Renal cortex interstitium (tissue), 11 donors: ENCODE data around the gene ROR1. TPM values are rescaled to one million over a fixed set of nuclear protein-coding genes. Genes with fewer than 3 reads are reported as not detected.

ENCODE experiments used
- DNase-seq, 11 donors: peaks; one replicate each; pipeline ENCODE4 v3.0.0-alpha.2; 2013; ENCODE audit warnings: low read depth in 9 of 11, low spot score in 4 of 11; ENCODE audit errors: extremely low read depth in 1 of 11
- polyA plus RNA-seq, 3 donors: library from polyadenylated mRNA; unstranded; fragments of 120-200 nt; gene quantifications; one replicate each; pipeline ENCODE4 v1.2.1, GENCODE V29; 2013; ENCODE audit not compliant: insufficient read length in 3 of 3

ROR1 gene
- polyA plus RNA-seq, 3 donors: 31.0 to 35.7 (median 32.8) TPM

DNA sequence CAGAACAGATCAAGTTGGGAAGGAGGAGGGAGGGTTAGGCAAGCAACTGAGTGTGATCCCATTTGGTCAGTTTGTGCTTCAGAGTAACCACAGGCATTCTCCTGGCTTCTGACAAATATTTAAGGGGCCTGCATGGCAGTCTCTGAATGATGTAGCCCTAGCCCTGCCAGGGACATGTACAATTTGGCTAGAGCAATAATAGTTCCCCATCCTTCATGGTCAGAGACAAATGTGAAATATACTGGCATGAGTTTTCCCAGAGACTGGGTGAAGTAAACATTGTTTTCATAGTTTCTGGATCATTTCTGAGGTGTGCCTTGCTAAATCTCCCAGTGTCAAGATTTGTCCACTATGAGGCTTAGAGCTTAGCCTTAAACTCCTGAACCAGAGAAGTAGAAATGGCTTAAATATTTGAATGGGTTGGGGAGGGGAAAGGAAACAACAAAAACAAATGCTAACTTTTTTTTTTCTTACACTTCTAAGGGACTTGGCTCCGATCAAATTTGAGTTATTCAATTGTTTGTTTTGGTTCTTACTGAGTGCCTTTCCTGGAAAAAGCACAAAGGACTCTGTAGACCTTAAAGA, 387.6 kb downstream of the ROR1 start:
- no peak for DNase-seq

DNA sequence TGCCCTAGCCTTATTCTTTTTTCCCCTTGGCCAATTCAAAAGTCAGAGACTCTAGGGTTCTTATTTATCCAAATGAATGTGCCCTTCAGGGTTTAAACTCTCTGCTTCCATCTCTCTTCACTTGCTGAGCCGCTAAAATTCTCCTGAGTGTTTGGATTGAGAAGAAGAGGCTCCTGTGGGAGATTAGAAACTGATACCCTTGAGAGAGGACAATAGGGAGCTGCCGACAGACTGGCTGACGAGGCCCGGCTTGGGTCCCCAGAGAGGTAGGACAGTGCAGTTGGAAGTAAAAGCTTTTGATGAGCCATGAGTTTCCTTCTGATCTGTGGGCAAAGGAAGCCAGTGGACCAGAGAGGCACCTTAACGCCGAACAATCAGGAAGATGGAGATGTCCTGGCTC, 388.3 kb downstream of the ROR1 start:
- no peak for DNase-seq

DNA sequence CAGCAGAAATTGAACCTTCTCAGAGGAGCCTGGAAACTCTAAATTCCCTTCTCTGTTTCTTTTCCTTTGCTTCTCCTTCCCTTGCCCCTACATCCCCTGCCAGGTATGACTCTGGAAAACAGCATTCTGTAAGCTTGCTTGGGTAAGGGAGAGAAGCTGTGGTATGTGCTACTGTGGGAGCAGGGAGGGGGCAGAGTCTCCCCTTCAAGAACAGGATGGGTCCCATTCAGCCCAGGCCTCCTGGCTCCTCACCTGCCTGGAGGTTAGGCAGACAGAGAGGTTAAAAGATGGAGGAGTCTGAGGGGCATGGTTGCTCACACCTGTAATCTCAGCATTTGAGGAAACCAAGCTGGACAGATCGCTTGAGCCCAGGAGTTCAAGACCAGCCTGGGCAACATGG, 389.0 kb downstream of the ROR1 start:
- no peak for DNase-seq

DNA sequence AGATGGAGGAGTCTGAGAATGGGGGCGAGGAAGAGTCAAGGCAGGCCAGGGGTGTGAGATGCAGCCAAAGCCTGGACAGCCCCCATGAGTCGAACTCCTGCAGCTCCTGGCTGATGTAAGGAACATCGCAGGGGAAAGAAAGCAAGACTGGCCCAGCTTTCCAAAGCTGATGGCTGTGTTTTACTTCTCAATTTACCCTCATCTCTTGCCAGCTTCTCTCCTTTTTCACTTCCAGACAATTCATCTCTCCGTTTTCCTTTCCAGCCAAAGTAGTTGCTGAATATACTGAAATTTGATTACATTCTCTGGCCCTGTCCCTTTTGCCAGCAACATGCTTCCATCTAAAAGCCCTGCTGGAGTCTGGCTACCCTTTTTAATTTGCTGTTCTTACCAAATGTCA, 389.6 kb downstream of the ROR1 start:
- no peak for DNase-seq

DNA sequence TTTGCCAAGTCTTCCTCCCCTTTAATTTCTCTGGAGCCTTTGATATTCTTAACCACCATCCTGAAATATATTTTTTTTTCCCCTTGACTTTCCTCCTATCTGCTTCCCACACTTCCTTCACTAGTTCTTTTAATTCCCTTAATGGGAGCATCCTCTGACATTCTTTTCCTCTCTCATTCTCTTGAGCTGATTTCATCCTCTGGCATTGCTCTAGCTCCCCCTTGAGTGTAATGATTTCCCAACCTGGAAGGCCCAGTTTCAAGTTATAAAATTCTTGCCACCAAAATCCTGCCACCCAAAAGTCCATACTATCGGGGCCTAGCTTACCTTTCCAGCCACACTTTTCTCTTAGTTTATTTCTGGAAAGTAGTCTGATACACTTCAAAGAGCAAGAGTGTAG, 390.2 kb downstream of the ROR1 start:
- DNase-seq: no peak

DNA sequence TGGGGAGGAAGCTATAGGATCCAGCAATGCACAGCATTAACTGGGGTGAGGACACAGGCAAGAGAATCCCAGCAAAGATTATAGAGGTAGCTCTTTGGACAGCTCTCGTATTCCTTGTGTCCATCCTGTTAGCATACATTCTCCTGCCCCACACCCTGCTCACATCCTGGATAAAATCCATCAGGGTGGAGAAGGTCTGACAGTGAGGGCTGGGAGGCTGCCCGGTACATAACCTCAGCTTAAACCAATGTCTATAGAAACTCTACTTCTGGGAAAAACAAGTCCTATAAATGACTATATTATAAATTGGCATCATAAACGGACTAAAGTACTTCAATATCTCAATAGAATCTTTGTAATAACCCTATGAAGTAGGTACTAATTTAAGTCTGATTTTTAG, 392.8 kb downstream of the ROR1 start:
- DNase-seq: no peak

- DNase-seq: no peak
Observed at GRCh38 chr1:64167176-64167575, 393.4 kb downstream of the ROR1 start.

DNA sequence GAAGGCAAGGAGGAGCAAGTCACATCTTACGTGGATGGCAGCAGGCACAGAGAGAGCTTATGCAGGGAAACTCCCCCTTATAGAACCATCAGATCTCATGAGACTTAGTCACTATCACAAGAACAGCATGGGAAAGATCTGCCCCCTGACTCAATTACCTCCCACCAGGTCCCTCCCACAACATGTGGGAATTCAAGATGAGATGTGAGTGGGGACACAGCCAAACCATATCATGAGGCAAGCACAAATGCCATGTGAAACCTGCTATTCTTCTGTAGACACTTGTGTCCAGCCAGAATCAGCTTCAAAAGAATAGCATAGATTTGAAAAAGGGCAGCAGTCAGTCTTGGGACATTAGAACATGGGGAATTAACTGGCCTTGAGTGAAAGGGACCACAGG, 397.4 kb downstream of the ROR1 start:
- DNase-seq: no peak

DNA sequence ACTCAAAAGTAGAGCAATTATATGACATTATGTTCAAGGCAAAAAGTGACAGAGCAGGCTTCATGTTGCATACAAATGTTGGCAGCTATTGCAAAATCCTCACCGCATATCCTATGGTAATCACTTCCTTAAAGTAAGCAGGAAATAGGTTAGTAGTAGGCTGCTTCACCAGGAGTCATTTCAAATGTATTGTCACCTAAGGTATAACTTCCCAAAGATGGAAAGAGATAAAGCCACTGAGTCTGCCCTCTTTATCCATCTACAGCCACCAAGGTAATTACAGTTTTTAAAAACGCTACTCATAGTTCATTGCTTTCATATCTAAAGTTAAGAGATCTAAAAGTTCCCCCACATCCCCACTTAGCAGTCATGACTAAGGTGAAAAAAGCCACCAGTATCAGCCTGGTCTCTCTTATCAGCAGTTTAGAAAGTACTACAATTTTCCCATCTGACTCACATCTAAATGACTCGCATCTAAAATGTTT, 398.0 kb downstream of the ROR1 start:
- no peak for DNase-seq

- DNase-seq: peak in 5 of 11 donors; percentile 52 to 63 (median 55)
Observed at GRCh38 chr1:64172458-64172983, 398.7 kb downstream of the ROR1 start.

DNA sequence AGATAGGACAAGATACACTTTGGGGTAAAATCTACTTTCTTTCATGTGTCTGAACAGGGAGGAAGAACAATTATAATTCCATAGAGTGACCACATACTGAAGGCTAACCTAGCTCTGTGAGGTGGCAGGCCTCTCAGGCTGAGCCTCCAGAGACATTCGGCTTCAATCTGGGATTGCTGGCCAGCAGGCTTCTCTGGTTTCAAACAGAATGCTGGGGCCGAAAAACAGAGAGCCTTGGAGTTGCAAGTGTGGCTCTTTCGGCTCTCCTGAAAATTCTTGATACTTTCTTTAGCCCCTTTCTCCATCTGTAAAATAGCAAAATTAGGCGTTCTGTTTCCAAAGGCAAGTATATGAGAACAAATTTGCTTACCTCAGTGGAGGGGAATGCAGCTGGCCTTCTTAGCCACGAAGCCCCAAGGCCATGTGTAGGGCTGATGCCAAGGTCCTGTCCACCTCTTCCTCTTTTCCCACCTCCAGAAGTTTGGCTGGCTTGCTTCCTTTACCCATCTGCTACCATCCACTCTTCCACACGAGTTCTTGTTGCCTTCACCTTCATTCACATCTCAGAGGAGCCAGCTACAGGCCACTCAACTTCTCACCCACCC, 399.6 kb downstream of the ROR1 start:
- DNase-seq: no peak

DNA sequence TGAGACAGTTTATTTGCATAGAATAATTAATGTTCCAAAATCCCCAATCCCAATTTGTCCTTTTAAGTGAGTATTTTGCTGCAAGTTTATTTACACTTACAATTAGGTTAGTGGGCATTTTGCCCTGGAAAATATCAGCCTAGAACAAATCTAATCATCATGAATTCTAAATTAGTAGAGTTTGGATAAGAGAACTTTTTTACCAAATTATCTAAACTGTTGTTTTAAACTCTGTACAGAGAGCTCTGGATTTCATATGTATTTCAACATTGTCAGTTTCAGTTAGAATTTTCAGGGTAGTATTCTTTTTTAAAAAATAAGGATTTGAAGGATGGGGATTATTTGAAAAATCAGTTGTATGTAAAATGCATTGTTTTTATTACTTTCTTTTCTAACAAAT, 401.8 kb downstream of the ROR1 start:
- no peak for DNase-seq

GRCh38 chr1:64176659-64177058, 402.8 kb downstream of the ROR1 start:
- no peak for DNase-seq

DNA sequence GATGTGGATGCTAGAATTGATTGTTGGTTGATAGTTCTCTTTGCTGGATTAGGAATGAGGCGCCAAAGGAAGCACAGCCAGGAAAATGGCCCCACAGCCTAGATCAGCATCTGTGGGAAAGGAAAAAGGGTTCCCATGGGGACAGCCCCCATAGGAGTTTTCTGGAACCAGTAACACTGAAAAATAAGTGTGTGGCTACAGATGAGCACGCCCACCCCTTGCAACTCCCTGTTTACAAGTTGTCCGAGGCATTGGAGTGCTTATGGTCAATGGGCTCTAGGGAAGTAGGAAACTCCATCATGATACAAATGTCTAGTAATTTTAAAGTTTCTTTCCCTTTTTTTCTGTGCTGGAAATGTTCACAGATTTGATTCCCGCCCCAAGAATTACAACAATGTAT, 405.8 kb downstream of the ROR1 start:
- no peak for DNase-seq

DNA sequence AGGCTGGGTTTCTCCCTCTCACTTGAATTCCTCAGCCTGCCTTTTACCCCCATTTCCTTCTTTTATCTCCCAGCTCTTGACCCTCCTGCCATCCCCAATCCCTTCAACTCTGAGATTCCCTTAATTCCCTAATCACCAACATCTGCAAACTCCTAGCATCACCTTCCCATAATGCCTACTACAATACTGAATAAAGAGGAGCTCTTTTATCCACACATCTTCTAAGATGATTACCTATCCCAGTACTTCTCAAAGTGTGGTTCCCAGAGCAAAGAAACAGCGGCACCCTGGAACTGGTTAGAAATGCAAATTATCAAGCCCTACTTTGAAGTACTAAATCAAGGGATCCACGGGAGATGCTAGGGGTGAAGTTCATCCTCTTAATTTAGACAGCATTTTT, 408.4 kb downstream of the ROR1 start:
- DNase-seq: no peak

DNA sequence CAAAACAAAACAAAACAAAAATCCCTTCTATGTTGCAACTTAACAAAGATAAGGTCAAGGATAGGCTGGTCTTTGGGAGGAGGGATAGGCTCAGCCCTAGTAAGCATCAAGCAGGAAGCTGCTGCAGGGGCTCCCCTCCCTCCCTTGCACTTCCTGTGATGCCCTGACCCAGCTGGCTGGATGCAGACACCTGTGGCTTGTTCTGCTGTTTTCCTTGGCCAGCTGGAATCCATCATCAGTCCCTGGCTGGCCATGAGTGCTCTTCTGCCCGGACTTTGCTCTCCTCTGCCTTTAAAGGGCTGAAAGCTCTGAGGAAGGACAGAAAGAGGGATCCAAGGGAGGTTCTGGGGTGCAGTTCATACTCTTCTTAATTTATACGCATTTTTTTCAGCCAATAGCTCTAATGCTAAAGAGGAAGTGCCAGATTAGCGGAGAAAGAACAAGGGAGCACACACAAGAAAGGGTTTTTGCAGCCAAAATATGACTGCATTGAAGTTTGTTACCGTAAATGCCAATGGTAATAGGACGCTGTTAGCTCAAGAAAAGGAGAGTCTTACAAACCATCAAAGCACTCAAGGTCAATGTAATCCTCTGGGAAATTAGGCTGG, 409.7 kb downstream of the ROR1 start:
- peak in 5 of 11 donors; percentile 43 to 62 (median 45) for DNase-seq

DNA sequence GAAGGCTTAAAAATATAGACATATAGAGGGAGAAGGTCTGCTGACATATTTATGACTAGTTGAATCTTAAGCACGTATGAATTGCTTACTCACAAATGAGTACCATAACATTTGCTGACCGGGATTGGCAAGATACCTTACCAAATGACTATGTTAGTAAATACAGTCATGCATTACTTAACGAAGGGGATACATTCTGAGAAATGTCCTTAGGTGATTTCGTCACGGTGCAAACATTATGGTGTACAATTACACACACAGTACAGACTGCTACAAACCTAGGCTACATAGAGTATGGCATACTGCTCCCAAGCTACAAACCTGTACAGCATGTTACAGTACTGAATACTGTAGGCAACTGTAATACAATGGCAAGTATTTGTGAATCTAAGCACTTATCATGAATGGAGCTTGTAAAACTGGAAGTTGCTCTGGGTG, 410.2 kb downstream of the ROR1 start:
- DNase-seq: no peak

GRCh38 chr1:64186138-64186897, 412.5 kb downstream of the ROR1 start:
- DNase-seq: no peak

DNA sequence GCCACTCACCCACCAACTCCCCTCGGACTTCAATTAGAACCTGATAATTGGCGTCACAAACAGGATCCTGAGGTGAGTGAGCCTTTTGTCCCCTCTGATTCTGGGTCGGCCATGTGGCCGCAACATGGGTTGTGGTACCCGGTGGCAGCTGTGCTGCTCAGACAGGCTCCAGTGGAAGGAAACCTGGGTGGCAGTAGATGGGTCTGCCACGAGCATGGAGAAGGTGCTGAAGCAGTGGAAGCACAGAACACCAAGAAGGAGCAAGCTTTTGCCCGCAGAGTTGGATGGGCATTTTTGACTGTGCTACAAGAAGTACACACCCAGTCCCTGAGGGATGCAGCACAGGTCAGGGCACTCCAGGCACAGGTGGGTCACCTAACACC, 413.1 kb downstream of the ROR1 start:
- no peak for DNase-seq

- DNase-seq: no peak
Observed at GRCh38 chr1:64187646-64188045, 413.8 kb downstream of the ROR1 start.
